Suprapubic skin (tissue), 4 donors: ENCODE data around the gene SETBP1. TPM values are rescaled to one million over a fixed set of nuclear protein-coding genes. Genes with fewer than 3 reads are reported as not detected.
A peak's percentile ranks its signal among the peaks of the same experiment; 100 is the strongest.

Source experiments
- DNase-seq, 2 donors: peaks; one replicate each; pipeline ENCODE4 v3.0.0-alpha.2; 2019; ENCODE audit warnings: low spot score in 2 of 2
- H3K27ac ChIP-seq: fragments of 200-600 bp; sonication (generic); one replicate; pipeline ENCODE4 v1.5.1; 2019
- H3K27me3 ChIP-seq: fragments of 200-600 bp; sonication (generic); one replicate; pipeline ENCODE4 v1.5.1; 2019
- H3K36me3 ChIP-seq: fragments of 200-600 bp; sonication (generic); one replicate; pipeline ENCODE4 v1.5.1; 2019
- H3K4me1 ChIP-seq: fragments of 200-600 bp; sonication (generic); one replicate; pipeline ENCODE4 v1.5.1; 2019
- H3K4me3 ChIP-seq: fragments of 200-600 bp; sonication (generic); one replicate; pipeline ENCODE4 v1.5.1; 2019; ENCODE audit warnings: mild to moderate bottlenecking
- H3K9me3 ChIP-seq: fragments of 200-600 bp; sonication (generic); one replicate; pipeline ENCODE4 v1.5.1; 2019
- CTCF ChIP-seq, 2 donors: fragments of 200-600 bp in 1 of 2; fragments of 450-650 bp in 1 of 2; sonication (generic) in 1 of 2; IDR thresholded peaks; one replicate each; pipeline ENCODE4 v1.5.1; 2016 to 2019; ENCODE audit warnings: antibody characterized with exemption in 2 of 2, mild to moderate bottlenecking in 1 of 2, moderate library complexity in 1 of 2
- EP300 ChIP-seq: sonication (generic); formaldehyde crosslinking; IDR thresholded peaks from one replicate; pipeline ENCODE4 v1.6.1; 2017; ENCODE audit warnings: antibody characterized with exemption
- POLR2A ChIP-seq, 2 donors: fragments of 450-650 bp; IDR thresholded peaks; one replicate each; pipeline ENCODE4 v1.6.1; 2017; ENCODE audit warnings: antibody characterized with exemption in 2 of 2, mild to moderate bottlenecking in 2 of 2, moderate library complexity in 2 of 2
- POLR2AphosphoS5 ChIP-seq, 3 donors: sonication (generic); formaldehyde crosslinking; IDR thresholded peaks; one replicate each; pipeline ENCODE4 v1.6.1; 2017; ENCODE audit warnings: antibody characterized with exemption in 3 of 3
- WGBS: methylation state at CpG from one replicate; pipeline ENCODE4 v1.1.5; 2018; 5-methylcytosine and 5-hydroxymethylcytosine counted together
- total RNA-seq, 4 donors: library from RNA; depleted of rRNA; stranded (reverse); fragments of >200 nt; gene quantifications; one replicate each; pipeline ENCODE4 v1.1.0, GENCODE V29; 2016

The SETBP1 gene
- total RNA-seq, 4 donors from 2014 or later: 13.1 to 25.6 (median 17.2) TPM

DNA sequence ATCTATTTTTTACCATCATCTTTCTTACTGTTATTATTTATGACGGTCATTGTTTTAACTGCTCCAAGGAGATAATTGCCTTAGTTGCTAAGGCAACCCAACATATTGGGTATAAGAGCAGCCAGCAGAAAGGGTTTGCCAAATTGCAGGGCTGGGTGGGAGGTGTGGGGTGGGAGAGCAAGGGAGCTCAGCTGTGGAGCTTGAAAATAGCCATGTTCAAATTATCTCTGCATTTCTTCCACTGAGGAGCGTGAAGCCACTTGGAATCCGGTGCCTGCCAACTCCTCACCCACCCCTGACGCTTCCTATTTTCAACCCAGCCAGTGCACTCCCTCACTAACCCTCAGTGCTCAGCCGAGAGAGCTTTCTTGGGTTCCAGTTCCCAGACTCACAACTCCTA is 60.8 kb downstream of the SETBP1 start:
- H3K27ac ChIP-seq: no peak overlapping the region
- H3K4me3 ChIP-seq: no peak overlapping the region
- no peaks in the 10 kb centered on the region for H3K27me3 ChIP-seq
- no peaks in the 10 kb centered on the region for H3K9me3 ChIP-seq
- WGBS: 53% methylated on average over 5 of the region's 5 CpGs
- DNase-seq: no peak
- peaks cover 13% of the 10 kb centered on the region for H3K4me1 ChIP-seq
- TF ChIP-seq POLR2A (IDR thresholded peaks at IDR 0.05) (no peak), EP300 (no peak), CTCF (IDR thresholded peaks at IDR 0.05) (no peak), POLR2AphosphoS5 (IDR thresholded peaks at IDR 0.05) (no peak)
- no peaks in the 10 kb centered on the region for H3K36me3 ChIP-seq

GRCh38 chr18:44742126-44742525 is 61.4 kb downstream of the SETBP1 start:
- TF ChIP-seq POLR2A (IDR thresholded peaks at IDR 0.05) (no peak), CTCF (IDR thresholded peaks at IDR 0.05) (no peak), EP300 (no peak), POLR2AphosphoS5 (IDR thresholded peaks at IDR 0.05) (no peak)
- Histone ChIP-seq H3K4me3 (no peak overlapping the region), H3K4me1 (peaks cover 16% of the 10 kb centered on the region), H3K27me3 (no peaks in the 10 kb centered on the region), H3K36me3 (no peaks in the 10 kb centered on the region), H3K9me3 (no peaks in the 10 kb centered on the region), H3K27ac (no peak overlapping the region)
- DNase-seq: no peak
- 98% methylated on average over 3 of the region's 3 CpGs for WGBS

GRCh38 chr18:44742718-44743311 is 62.1 kb downstream of the SETBP1 start:
- Histone ChIP-seq H3K36me3 (no peaks in the 10 kb centered on the region), H3K4me3 (no peak overlapping the region), H3K27me3 (no peaks in the 10 kb centered on the region), H3K9me3 (no peaks in the 10 kb centered on the region), H3K4me1 (peaks cover 18% of the 10 kb centered on the region), H3K27ac (peak overlapping the region; percentile 31)
- TF ChIP-seq CTCF (IDR thresholded peaks at IDR 0.05) (no peak), POLR2A (IDR thresholded peaks at IDR 0.05) (no peak), POLR2AphosphoS5 (IDR thresholded peaks at IDR 0.05) (no peak), EP300 (no peak)
- DNase-seq: no peak
- 52% methylated on average over 3 of the region's 3 CpGs for WGBS

GRCh38 chr18:44743631-44744030 is 62.9 kb downstream of the SETBP1 start:
- 50% methylated on average over 2 of the region's 2 CpGs for WGBS
- Histone ChIP-seq H3K27ac (no peak overlapping the region), H3K4me1 (peaks cover 18% of the 10 kb centered on the region), H3K36me3 (no peaks in the 10 kb centered on the region), H3K27me3 (no peaks in the 10 kb centered on the region), H3K9me3 (no peaks in the 10 kb centered on the region), H3K4me3 (no peak overlapping the region)
- TF ChIP-seq EP300: no peak
- no peak for TF ChIP-seq POLR2AphosphoS5 (IDR thresholded peaks at IDR 0.05)
- TF ChIP-seq CTCF (IDR thresholded peaks at IDR 0.05): no peak
- no peak for TF ChIP-seq POLR2A (IDR thresholded peaks at IDR 0.05)
- no peak for DNase-seq

- WGBS: 83% methylated on average over 39 of the region's 50 CpGs
- DNase-seq: no peak
These were observed 63.8 kb downstream of the SETBP1 start for GRCh38 chr18:44744161-44745121.

More at GRCh38 chr18:44744161-44745121, 63.8 kb downstream of the SETBP1 start:
- peaks cover 18% of the 10 kb centered on the region for H3K4me1 ChIP-seq
- no peak for TF ChIP-seq CTCF (IDR thresholded peaks at IDR 0.05)
- no peak for TF ChIP-seq POLR2A (IDR thresholded peaks at IDR 0.05)
- no peak for TF ChIP-seq EP300
- TF ChIP-seq POLR2AphosphoS5 (IDR thresholded peaks at IDR 0.05): no peak
- H3K9me3 ChIP-seq: no peaks in the 10 kb centered on the region
- H3K4me3 ChIP-seq: no peak overlapping the region
- H3K36me3 ChIP-seq: no peaks in the 10 kb centered on the region
- H3K27ac ChIP-seq: no peak overlapping the region
- H3K27me3 ChIP-seq: no peaks in the 10 kb centered on the region
